Body of pancreas (tissue), 4 donors: ENCODE data around the gene NEURL4. TPM values are rescaled to one million over a fixed set of nuclear protein-coding genes. Genes with fewer than 3 reads are reported as not detected.

Experiments
- ATAC-seq: fragments of 150-250 bp; one replicate; pipeline ENCODE4 v1.9.1; 2016
- DNase-seq, 4 donors: peaks; one replicate each; pipeline ENCODE4 v3.0.0-alpha.2; 2019
- H3K27ac ChIP-seq, 4 donors: fragments of 200-600 bp; sonication (generic); 1 replicate in 3 of 4; 2 replicates in 1 of 4; pipeline versions ENCODE4 v1.5.1 to v1.6.1; 2016 to 2019; ENCODE audit warnings: mild to moderate bottlenecking in 1 of 4, mixed read lengths in 1 of 4, moderate library complexity in 1 of 4
- H3K27me3 ChIP-seq, 2 donors: fragments of 200-600 bp; sonication (generic); one replicate each; pipeline ENCODE4 v1.6.0; 2016; ENCODE audit warnings: mild to moderate bottlenecking in 1 of 2
- H3K36me3 ChIP-seq, 2 donors: fragments of 200-600 bp; sonication (generic); replicated peaks in 1 of 2; 2 replicates each; pipeline ENCODE4 v1.5.1; 2016; ENCODE audit warnings: low read depth in 2 of 2; ENCODE audit not compliant: insufficient read depth in 1 of 2
- H3K4me1 ChIP-seq: fragments of 200-600 bp; sonication (generic); one replicate; pipeline ENCODE4 v1.6.0; 2016
- H3K4me3 ChIP-seq, 2 donors: fragments of 200-600 bp; sonication (generic); 1 replicate in 1 of 2; 2 replicates in 1 of 2; pipeline ENCODE4 v1.5.1; 2016 to 2019
- H3K9me3 ChIP-seq, 3 donors: fragments of 200-600 bp; sonication (generic); 1 replicate in 2 of 3; 2 replicates in 1 of 3; pipeline ENCODE4 v1.5.1; 2016
- POLR2A ChIP-seq, 3 donors: fragments of 450-650 bp; IDR thresholded peaks; one replicate each; pipeline ENCODE4 v1.6.1; 2016; ENCODE audit warnings: antibody characterized with exemption in 3 of 3, mild to moderate bottlenecking in 2 of 3
- whole genome bisulfite sequencing, 2 donors: methylation state at CpG; one replicate each; pipeline ENCODE4 v1.1.5; 2017; 5-methylcytosine and 5-hydroxymethylcytosine counted together
- intact Hi-C: fragments of 100-400 bp; cut with DNase I; formaldehyde crosslinking; loops from one replicate; pipeline ENCODE4 v1.15.1; 2023
- total RNA-seq, 2 donors: library from RNA; depleted of rRNA; stranded (reverse); fragments of >200 nt; gene quantifications; one replicate each; pipeline ENCODE4 v1.1.0, GENCODE V29; 2016
- TF ChIP-seq, protein P1 (sequence below), 7 experiments: fragments of 450-650 bp in 4 of 7; fragments of 200-600 bp in 3 of 7; sonication (generic) in 3 of 7; IDR thresholded peaks; one replicate each; pipeline ENCODE4 v1.5.1; 2016 to 2019; ENCODE audit warnings: antibody characterized with exemption in 7 of 7

Gene NEURL4
- total RNA-seq, 2 donors from 2014 or later: 28.8 to 41.2 TPM

DNA sequence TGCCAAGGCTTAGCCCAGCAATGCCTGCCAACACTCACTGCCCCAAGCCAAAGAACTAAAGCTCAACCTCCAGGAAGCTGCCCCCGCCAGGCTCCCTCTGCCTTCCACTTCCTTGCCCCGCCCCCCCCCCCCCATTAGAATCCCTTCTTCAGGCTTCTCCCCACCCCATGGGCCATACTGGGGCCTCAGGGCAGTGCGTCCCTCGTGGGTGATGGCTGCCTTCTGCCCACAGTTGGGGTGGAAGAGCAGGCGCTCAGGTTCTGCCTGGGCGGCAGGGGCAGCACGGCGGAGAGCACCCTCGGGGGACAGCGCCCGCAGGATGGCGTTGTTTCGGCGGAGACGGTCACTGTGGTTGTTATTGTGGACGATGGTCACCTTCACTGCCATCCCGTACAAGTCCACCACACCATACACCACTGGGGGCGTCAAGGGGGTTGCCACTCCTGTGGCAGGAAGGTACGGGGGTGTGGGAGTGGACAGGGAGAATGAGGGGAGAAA lies 4.1 kb downstream of the NEURL4 start:
- Histone ChIP-seq H3K4me1 (peaks cover 17% of the 10 kb centered on the region), H3K9me3 (no peaks in the 10 kb centered on the region), H3K27me3 (no peaks in the 10 kb centered on the region), H3K4me3 (no peak overlapping the region), H3K36me3 (peaks cover 0 to 23% of the 10 kb centered on the region in 2 donors), H3K27ac (no peak overlapping the region)
- no peak for DNase-seq
- no peak for ATAC-seq
- WGBS, 2 donors: 82 to 89% methylated on average over 11 to 18 of the region's 19 CpGs
- intact Hi-C loops: no loop called here
- TF ChIP-seq POLR2A (IDR thresholded peaks at IDR 0.05): no peak
- TF ChIP-seq, protein P1, sequence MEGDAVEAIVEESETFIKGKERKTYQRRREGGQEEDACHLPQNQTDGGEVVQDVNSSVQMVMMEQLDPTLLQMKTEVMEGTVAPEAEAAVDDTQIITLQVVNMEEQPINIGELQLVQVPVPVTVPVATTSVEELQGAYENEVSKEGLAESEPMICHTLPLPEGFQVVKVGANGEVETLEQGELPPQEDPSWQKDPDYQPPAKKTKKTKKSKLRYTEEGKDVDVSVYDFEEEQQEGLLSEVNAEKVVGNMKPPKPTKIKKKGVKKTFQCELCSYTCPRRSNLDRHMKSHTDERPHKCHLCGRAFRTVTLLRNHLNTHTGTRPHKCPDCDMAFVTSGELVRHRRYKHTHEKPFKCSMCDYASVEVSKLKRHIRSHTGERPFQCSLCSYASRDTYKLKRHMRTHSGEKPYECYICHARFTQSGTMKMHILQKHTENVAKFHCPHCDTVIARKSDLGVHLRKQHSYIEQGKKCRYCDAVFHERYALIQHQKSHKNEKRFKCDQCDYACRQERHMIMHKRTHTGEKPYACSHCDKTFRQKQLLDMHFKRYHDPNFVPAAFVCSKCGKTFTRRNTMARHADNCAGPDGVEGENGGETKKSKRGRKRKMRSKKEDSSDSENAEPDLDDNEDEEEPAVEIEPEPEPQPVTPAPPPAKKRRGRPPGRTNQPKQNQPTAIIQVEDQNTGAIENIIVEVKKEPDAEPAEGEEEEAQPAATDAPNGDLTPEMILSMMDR (IDR thresholded peaks at IDR 0.05): no peak

DNA sequence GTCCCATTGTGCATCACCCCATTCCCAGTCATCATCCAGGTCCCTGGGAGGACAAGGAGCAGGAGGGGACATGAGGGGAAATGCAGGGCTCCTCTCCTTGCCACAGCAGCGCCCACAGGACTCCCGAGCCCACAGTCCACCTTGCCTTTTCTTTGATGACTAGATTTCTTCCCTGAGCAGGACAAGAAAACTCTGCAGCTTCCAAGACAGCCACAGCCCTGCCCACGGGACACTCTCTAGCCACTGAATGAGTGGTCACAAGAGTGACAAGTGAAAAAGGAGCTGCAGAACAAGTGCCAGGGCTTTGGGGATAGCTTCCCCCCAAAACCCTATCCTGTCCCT lies 4.7 kb downstream of the NEURL4 start:
- intact Hi-C loops: no loop called here
- no peak for TF ChIP-seq POLR2A (IDR thresholded peaks at IDR 0.05)
- TF ChIP-seq, protein P1 (IDR thresholded peaks at IDR 0.05): no peak
- H3K36me3 ChIP-seq: peaks cover 0 to 23% of the 10 kb centered on the region in 2 donors
- H3K27ac ChIP-seq: no peak overlapping the region
- no peak for DNase-seq
- 85 to 93% methylated on average over 3 of the region's 3 CpGs for WGBS, 2 donors
- no peaks in the 10 kb centered on the region for H3K27me3 ChIP-seq
- no peak for ATAC-seq
- H3K4me3 ChIP-seq: no peak overlapping the region
- H3K9me3 ChIP-seq: no peaks in the 10 kb centered on the region
- peaks cover 14% of the 10 kb centered on the region for H3K4me1 ChIP-seq

DNA sequence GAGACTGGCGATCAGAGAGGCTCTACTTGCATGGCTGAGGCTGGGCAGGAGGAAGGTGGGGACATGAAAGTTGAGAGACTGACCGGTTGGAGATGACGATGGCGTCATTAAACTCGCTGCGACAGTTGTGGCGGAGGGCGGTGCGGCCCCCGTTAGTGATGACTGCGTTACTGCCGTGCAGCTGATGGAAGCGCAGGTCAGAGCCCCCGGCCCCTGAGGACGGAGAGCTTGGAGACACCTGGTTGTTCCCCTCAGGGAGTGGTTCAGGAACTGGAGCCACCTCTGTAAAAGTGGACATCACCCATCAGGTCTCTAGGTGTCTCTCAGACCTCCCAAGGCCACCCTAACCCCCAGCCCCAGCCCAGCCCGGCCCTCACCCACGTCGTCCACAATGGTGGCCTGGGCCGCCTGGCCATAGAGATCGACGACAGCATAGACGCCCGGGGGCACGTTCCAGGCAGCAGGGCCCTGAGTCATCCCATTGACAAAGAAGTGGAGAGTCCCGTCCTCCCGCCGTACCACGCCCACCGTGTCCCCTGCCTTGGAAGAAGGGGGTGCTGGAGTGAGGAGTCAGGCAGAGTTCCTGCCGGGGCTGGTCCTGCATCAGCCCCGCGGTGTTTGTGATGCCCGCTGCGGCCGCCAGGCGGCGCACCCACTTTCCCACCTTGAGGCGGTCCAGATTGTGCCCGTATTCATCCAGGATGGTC lies 5.3 kb downstream of the NEURL4 start:
- Histone ChIP-seq H3K36me3 (peaks cover 0 to 23% of the 10 kb centered on the region in 2 donors), H3K4me3 (no peak overlapping the region), H3K27me3 (no peaks in the 10 kb centered on the region), H3K9me3 (no peaks in the 10 kb centered on the region), H3K4me1 (peaks cover 14% of the 10 kb centered on the region), H3K27ac (no peak overlapping the region)
- no peak for TF ChIP-seq POLR2A (IDR thresholded peaks at IDR 0.05)
- TF ChIP-seq, protein P1 (IDR thresholded peaks at IDR 0.05): peak; percentile 42 to 71 (median 64)
- ATAC-seq: no peak
- WGBS, 2 donors: 68 to 91% methylated on average over 25 to 39 of the region's 39 CpGs
- intact Hi-C loops: no loop called here
- DNase-seq: peak in 3 of 4 donors; percentile 45 to 70 (median 60)

DNA sequence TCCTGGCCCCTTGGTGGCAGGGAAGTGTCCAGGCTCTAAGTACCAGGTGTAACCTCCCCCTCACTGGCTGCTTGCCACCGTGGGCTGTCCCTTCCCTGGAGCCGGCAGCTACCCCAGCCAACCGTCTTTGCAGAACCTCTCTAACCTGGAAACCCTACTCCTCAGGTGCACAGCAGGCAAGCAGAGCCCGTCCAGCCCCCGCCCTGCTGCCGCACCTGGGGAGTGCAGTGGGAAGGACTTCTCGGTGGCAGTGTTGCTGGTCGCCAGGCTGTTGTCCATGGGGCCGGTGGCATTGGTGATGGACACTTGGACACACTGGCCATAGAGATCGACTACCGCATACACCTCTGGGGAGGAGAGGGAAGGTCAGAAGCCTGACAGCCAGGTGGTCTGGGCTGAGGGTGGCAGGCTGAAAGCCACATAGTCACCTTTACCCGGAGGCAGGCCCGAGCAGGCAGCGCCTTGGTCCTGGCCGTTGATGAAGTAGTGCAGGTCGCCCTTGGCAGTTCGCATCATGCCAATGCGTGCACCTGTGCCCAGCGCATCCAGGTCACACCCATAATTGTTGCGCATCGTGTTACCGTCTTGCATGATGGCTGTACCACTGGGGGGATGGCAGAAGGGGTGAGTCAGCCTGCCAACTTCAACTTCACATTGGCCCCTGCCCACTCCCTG lies 6.5 kb downstream of the NEURL4 start:
- Histone ChIP-seq H3K4me1 (peaks cover 2% of the 10 kb centered on the region), H3K4me3 (no peak overlapping the region), H3K27me3 (no peaks in the 10 kb centered on the region), H3K27ac (no peak overlapping the region), H3K36me3 (peaks cover 0 to 31% of the 10 kb centered on the region in 2 donors), H3K9me3 (no peaks in the 10 kb centered on the region)
- no peak for DNase-seq
- WGBS, 2 donors: 85 to 92% methylated on average over 7 to 21 of the region's 22 CpGs
- ATAC-seq: no peak
- TF ChIP-seq POLR2A (IDR thresholded peaks at IDR 0.05): no peak
- TF ChIP-seq, protein P1 (IDR thresholded peaks at IDR 0.05): no peak
- intact Hi-C loops: no loop called here
